DND-41 (cell line): ENCODE measurements around the gene CD37.
"Not testable (repeated sequence)": the region's sequence is repeated elsewhere in the genome, so short reads cannot be mapped to it uniquely, and the experiment has no call there.

ENCODE experiments used
- CTCF ChIP-seq: IDR thresholded peaks from 2 replicates; pipeline ENCODE4 v1.5.1; 2012; ENCODE audit warnings: borderline replicate concordance, low read length, moderate library complexity, mild to moderate bottlenecking; ENCODE audit not compliant: poor library complexity, severe bottlenecking; ENCODE audit errors: extremely low read depth
- EZH2 ChIP-seq: IDR thresholded peaks from 3 replicates; pipeline ENCODE4 v1.6.1; 2012; ENCODE audit warnings: borderline replicate concordance, low read depth, mild to moderate bottlenecking, moderate library complexity, low read length, inconsistent platforms; ENCODE audit not compliant: severe bottlenecking

DNA sequence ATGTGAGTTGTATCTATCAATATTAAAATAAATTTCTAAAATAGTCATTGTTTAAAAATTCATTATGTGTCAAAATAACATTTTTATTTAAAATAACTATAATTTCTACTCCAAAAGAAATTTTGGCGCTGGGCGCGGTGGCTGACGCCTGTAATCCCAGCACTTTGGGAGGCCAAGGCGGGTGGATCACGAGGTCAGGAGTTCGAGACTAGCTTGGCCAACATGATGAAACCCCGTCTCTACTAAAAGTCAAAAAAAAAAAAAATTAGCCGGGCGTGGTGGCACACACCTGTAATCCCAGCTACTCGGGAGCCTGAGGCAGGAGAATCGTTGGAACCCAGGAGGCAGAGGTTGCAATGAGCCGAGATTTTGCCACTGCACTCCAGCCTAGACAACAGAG lies 9.4 kb upstream of the CD37 start:
- TF ChIP-seq CTCF, EZH2: not testable (repeated sequence)
